HG03159 (cell line): ENCODE results near the gene CEP44.
"Not testable (repeated sequence)": the region's sequence is repeated elsewhere in the genome, so short reads cannot be mapped to it uniquely, and the experiment has no call there.

Experiments used
- ATAC-seq: cut with Tn5 transposase; IDR thresholded peaks from one replicate; pipeline ENCODE4 v1.9.1; 2021; ENCODE audit warnings: mild to moderate bottlenecking, moderate library complexity; ENCODE audit not compliant: unreplicated experiment

Gene CEP44

DNA sequence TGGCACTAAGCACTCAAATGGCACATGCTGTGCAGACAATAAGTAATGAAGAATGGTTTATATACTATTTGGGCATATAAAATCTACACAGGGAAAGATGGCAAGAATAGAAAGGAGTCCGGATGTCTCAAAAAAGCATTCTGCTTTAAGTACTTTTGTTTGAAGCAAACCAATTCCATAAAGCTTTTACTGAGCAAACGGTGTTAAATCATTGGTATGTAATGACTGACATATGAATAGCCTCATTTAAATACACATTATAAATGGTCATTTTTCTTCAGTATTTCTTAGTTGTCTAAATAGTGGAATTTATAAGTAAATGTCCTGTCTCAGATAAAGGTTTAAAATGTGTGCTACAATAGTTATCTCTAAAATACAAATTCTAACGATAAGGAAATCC lies 6.3 kb upstream of the CEP44 start:
- no peak for ATAC-seq

DNA sequence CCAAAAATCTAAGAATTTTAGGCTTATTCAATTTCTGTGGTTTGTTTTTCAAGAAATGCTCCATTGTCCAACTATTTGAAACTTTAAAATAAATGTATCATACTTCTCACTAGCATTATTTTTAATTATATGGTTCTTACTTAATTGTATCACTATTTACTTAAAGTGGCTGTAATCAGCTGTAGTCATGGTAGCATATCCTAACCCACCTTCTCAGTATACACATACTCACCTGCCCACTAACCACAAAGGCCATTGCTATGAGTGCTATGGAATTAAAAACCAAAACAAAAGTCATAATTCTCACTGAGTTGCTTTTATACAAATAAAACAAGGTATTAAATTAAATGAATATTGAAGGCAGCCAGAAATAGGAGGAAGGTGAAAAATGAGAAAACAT lies 5.2 kb upstream of the CEP44 start:
- ATAC-seq, result no peak

DNA sequence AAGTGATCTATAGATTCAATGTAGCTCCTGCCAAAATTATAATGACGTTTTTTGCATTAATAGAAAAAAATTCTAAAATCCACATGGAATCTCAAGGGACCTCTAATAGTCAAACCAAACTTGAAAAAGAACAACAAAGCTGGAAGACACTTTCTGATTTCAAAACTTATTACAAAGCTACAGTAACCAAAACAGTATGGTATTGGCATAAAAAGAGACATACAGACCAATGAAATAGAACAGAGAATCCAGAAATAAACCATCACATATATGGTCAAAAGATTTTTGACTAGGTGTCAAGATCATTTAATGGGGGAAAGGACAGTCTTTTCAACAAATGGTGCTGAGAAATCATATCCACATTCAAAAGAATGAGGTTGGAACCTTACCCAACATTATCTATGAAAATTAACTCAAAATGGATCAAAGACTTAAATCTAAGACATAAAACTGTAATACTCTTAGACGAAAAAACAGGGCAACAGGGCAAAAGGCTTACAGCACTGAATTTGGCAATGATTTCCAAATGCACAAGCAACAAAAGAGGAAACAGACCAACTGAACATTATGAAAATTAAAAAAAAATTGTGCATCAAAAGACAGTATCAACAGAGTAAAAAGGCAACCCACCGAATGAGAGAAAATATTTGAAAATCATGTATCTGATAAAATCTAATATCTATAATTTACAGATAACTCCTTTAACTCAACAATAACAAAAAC lies 4.1 kb upstream of the CEP44 start:
- no peak for ATAC-seq

DNA sequence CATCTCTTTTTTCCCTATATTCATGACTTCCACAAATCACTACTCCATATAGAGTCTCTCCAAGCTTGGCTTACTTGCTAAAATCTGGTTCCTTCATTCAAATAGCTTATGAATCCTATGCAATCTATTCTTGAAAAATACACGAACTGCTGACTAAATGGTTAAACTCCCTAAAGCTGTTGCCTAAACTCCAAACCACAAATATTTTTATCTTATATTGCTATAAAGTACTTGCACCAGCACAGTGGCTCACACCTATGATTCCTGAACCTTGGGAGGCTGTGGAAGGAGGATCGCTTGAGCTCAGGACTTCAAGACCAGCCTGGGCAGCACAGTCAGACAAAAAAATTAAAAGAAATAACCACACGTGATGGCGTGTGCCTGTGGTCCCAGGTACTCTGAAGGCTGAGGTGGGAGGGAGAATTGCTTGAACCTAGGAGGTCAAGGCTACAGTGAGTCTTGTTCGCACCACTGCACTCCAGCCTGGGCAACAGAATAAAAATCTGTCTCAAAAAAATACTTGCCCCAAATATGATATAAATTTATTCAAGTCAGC lies 2.5 kb upstream of the CEP44 start:
- ATAC-seq, result no peak

DNA sequence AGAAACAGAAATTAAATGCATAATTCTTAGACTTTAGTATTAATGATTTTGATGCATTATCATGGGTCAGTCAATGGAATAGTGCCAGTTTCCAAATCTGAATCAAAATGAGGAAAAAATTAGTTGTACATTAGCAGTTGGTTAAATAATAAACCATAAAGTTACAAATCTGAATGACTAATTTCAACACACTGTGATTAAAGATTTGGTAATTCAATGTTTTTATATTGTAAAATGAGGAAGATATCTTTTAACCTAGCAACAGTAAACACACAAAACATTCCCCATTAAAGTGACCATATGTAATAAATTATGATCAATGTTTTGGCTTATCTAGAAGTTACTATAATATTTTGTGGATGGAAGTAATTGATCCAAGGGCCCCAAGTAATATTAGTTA lies 1.8 kb upstream of the CEP44 start:
- no peak for ATAC-seq

DNA sequence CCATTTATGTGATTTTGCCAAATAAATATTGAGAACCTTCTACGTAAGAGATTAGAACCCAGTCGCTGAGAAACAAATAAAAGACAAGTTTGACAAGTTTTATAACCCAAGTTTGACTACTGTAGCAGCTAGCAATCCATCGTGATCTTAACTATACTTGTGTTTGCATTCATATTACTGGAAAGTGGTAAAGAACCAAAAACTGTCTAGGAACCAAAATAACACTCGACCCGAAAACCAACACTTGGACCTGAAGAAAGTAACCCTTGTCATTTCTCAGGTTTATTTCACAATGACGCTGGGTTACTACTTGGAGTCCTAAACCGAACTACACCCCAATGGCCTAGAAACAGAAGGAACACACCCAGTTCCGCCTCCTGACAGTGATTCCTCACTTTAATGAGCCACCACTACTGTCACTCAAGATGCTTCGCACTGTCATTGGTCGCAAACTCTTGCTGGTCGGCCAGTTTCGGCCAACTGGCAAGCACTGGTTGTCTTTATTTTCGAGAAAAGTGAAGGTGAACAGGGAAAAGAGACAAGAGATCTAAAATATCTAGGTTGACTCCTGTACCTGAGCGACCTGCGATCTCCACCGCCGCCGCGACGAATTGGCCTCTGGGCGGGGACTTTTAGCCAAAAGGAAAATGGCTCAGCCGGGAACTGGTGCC lies 740 bp upstream of the CEP44 start:
- ATAC-seq, result peak; percentile 97

DNA sequence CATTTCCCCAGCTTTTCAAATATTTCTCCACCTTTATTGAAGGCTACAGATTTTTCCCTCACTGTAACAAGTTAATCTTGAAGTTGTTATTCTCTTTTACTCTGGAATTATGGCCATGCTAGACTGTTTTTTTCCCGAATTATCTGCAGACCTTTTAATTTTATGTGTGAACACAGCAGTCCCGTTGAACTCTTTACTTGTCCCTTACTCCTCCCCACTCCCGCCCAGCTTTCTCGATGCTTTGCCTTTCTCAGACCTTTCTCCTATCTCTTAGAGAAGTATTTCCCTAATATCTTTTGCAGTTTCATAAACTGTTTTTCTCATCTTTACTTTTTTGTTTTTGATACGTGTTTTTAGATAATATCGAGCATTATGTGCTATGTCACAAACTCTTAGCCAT lies 776 bp downstream of the CEP44 start:
- no peak for ATAC-seq

DNA sequence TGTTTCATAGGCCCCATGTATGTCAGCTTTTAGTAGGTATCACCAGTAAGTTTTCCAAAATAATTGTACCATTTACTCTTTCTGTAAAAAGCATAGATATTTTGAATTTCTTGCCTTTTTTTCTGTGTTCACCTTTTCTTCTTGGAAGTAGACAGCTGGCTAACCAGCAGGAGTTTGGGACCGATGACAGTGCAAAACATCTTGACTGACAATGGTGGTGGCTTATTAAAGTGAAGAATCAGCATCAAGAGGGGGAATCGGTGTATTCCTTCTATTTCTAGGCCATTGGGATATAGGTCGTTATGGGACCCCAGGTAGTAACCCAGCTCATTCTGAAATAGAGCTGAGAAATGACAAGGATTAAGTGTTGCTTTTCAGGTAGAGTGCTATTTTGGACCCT lies 3.2 kb downstream of the CEP44 start:
- no peak for ATAC-seq

DNA sequence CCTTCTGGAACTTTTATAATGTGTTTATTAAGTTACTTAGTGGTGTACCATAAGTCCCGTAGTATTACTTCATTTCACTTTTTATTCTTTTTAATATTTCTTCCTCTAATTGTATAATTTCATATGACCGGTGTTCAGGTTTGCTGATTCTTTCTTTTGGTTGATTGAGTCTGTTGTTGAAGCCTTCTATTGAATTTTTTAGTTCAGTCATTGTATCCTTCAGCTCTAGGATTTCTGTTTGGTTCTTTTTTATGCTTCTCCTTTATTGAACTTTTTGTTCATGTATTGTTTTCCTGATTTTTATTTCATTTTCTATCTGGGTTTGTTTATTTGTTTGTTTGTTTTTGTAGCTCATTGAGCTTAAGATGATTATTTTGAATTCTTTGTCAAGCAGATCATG lies 8.8 kb downstream of the CEP44 start:
- ATAC-seq, result no peak

DNA sequence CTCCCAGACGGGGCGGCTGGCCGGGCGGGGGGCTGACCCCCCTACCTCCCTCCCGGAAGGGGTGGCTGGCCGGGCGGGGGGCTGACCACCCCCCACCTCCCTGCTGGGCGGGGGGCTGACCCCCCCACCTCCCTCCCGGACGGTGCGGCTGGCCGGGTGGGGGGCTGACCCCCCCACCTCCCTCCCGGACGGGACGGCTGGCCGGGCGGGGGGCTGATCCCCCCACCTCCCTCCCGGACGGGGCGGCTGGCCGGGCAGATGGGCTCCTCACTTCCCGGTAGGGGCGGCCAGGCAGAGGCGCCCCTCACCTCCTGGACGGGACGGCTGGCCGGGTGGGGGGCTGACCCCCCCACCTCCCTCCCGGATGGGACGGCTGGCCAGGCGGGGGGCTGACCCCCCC lies 10.9 kb downstream of the CEP44 start:
- ATAC-seq, result not testable (repeated sequence)

DNA sequence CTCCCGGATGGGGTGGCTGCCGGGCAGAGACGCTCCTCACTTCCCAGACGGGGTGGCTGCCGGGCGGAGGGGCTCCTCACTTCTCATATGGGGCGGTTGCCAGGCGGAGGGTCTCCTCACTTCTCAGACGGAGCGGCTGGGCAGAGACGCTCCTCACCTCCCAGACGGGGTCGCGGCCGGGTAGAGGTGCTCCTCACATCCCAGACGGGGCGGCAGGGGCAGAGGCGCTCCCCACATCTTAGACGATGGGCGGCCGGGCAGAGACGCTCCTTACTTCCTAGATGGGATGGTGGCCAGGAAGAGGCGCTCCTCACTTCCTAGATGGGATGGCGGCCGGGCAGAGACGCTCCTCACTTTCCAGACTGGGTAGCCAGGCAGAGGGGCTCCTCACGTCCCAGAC lies 11.4 kb downstream of the CEP44 start:
- not testable (repeated sequence) for ATAC-seq

DNA sequence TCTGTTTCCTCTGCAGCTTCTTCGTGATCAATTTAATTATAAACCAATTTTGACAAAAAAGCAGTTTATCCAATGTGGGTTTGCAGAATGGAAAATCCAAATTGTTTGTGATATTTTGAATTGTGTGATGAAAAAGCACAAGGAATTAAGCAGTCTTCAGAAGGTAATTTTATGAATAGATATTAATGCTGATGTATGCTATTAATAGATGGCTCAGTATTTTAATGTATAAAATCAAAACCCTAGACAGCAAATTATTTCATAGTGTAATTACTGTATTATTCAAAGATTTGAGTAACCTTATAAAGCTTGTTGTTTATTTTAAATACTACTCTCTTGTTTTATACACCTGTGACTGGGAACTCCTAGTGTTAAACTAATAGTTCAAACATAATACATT lies 20.0 kb downstream of the CEP44 start:
- ATAC-seq, result no peak

DNA sequence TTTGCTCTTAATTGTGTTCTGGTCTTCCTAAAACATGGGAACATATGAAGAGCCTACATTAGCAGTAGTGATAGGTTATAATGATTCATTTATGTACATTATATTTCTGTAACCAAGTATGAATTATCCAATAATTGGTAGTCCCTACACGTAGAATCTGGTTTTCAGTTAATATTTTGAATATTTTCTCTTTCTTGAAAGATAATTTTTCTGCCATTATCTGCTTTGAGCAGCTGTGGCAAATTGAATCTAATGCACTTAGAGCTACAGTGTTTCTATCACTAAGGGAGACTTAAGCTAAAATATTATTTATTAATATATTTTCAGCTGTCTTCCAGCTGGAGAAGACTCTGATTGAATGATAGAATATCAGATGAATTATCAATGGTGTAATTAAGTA lies 21.0 kb downstream of the CEP44 start:
- no peak for ATAC-seq

DNA sequence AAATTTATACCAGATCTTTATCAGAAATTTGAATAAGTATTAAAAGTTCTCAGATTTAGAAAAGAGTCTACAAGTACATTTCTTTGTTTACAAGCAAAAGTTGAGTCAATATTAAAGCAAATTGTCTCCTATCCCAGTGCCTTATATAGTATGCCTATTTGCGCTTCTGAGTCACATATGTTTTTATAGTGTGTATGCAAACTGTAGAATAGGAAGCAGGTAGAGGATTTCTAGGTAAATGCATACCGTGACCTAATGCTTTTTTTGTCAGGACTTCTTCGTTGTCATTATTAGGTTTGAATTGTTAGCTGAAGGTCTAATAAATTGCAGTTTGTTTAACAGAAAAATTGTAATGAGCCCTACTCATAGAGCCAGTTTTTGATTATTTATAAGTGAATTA lies 22.2 kb downstream of the CEP44 start:
- ATAC-seq, result no peak

DNA sequence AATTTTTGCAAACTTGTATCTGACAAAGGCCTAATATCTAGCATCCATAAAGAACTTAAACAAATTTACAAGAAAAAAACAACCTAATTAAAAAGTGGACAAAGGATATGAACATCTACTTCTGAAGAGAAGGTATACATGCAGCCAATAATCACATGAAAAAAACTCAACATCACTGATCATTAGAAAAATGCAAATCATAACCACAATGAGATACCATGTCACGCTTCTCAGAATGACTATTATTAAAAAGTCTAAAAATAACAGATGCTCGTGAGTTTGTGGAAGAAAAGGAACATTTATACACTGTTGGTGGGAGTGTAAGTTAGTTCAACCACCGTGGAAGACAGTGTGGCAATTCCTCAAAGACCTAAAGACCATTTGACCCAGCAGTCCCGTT lies 24.0 kb downstream of the CEP44 start:
- ATAC-seq, result no peak

DNA sequence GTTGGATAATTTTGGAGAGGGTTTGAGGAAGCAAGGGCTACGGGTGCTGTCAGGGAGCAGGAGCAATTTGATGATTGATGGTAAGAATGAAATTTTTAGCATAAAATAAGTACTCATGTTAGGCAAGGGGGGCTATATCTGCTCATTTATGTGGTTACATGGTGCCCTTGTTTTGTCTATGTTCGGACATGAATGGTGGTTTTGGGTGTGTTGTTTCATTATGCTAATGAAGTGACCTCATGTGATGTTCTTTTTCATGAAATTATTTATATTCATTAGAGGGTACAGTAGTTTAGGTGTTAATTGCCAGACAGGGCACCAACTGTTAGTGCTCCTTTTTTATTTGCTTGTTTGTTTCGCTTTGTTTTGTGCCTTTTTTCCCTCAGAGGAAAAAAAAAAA lies 29.3 kb downstream of the CEP44 start:
- no peak for ATAC-seq

DNA sequence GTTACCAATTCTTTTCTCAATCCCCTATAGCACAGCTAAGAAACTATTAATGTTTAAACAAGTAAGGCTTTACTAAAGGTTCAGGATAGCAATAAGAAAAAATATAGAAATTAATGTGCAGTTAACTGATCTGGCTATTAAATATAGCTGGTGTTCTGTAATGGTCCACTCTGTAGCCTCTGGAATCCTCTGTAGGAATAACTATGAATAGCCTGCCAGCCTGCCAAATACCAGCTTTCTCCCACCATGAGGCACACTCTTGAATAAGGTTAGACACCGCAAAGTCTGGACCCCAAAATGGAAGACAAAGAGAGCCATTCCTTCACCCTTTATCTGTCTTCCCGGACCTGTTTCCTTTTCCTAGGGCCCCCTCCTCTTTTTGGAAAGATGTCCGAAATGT lies 30.6 kb downstream of the CEP44 start:
- ATAC-seq, result no peak

DNA sequence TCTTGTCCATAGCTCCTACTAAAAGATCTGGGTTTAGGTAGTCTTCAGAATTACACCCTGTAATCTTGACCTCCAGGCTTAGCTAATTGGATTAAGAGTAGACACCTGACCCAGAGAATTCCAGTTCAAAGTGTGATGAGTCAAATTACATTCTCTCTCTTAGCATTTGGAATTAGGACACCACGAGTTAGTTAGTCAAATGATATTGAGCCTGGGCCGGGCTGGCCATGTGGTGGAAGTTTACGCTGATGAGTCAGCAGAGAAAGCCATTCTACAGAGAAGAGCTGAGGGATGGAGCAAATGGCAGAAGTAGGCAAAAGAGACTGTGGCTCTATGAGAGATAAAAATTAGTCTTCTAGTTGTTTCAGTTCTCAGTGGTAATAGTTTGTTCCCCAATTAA lies 31.1 kb downstream of the CEP44 start:
- ATAC-seq, result no peak

DNA sequence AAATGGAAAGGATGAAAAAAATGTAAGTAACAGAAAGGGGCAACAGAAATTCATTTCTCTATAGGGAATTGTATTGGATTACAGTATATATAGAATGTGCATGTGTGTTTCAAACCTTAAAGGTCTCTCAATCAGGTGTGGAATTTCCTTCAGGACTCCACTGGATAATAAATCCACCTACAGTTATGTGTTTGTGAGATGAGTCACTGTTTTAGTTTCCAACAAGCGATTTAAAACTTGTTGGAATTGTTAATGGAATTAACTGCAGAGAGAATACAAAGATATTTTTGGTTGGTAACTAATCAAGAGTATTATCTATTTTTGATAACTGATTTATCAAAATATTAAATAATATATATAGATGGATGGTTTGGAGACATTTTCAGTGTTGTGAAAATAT lies 32.8 kb downstream of the CEP44 start:
- no peak for ATAC-seq

DNA sequence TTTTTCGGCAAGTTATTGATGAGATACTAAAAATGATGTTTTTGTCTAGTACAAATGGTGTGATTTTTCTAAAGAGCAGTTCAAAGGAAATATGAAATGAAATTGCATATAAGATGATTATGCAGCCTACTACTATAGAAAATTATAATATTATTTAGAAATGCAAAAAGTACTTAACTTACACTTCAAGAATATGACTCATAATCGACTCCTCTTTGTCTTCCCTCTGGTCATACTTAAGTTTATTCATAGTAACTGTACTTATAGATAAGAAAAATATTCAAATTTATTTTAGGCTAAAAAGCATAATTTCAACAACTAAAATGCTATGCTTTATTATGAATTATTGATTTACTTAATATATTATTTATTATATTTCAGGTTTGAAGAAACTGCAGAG lies 33.2 kb downstream of the CEP44 start:
- ATAC-seq, result no peak

DNA sequence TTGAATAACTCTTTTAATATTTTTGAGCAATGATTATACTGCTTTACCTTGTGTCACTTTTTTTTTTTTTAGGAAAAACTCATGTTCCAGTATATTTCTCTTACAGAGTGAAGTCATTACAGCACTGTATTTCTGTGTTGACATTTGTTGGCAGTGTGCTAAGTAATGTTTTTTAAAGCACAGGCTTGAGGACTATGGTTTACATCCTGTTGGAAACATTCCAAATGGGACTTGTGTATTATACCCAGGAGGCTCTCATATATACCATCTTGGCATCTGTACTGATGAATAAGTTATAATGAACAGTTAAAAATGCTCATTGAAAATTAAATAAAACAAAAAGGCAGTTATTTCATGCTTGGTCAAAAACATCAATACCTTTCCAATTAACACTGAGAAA lies 33.8 kb downstream of the CEP44 start:
- no peak for ATAC-seq
